Measurements from ENCODE around the gene MYOZ1. TPM values are rescaled to one million over a fixed set of nuclear protein-coding genes. Genes with fewer than 3 reads are reported as not detected.

Gene MYOZ1
- total RNA-seq, 1 experiment from 2014 or later, result not detected

Other genes starting within 250 kb of the MYOZ1 start
- 172 and 193 TPM in 2 replicates for gene ANXA7, start 227.4 kb downstream of the MYOZ1 start, total RNA-seq (2014; rRNA removed; shearing (Covaris generic))
- 0.22 and 0.71 TPM in 2 replicates for gene MSS51, start 207.9 kb downstream of the MYOZ1 start, total RNA-seq (2014; rRNA removed; shearing (Covaris generic))
- 25.1 and 42.6 TPM in 2 replicates for gene PPP3CB, start 145.4 kb downstream of the MYOZ1 start, total RNA-seq (2014; rRNA removed; shearing (Covaris generic))
- 6.7 and 17.5 TPM in 2 replicates for gene USP54, start 50.1 kb downstream of the MYOZ1 start, total RNA-seq (2014; rRNA removed; shearing (Covaris generic))
- not detected in 2 replicates for gene SYNPO2L, start 14.6 kb upstream of the MYOZ1 start, total RNA-seq (2014; rRNA removed; shearing (Covaris generic))
- 0.81 and 3.2 TPM in 2 replicates for gene AGAP5, start 56.6 kb upstream of the MYOZ1 start, total RNA-seq (2014; rRNA removed; shearing (Covaris generic))
- gene SEC24C, start 102.9 kb upstream of the MYOZ1 start, total RNA-seq (2014; rRNA removed; shearing (Covaris generic)), result 42.6 and 66.5 TPM in 2 replicates
- gene CHCHD1, start 140.6 kb upstream of the MYOZ1 start, total RNA-seq (2014; rRNA removed; shearing (Covaris generic)), result 54.4 and 58.7 TPM in 2 replicates
- 27.0 and 35.8 TPM in 2 replicates for gene ZSWIM8, start 144.1 kb upstream of the MYOZ1 start, total RNA-seq (2014; rRNA removed; shearing (Covaris generic))
- gene NDST2, start 170.1 kb upstream of the MYOZ1 start, total RNA-seq (2014; rRNA removed; shearing (Covaris generic)), result 9.1 and 9.2 TPM in 2 replicates
- 12.5 and 17.6 TPM in 2 replicates for gene CAMK2G, start 233.1 kb upstream of the MYOZ1 start, total RNA-seq (2014; rRNA removed; shearing (Covaris generic))